M059J (cell line): ENCODE results near the gene HLA-DOA. TPM values are rescaled to one million over a fixed set of nuclear protein-coding genes. Genes with fewer than 3 reads are reported as not detected.
A peak's percentile ranks its signal among the peaks of the same experiment; 100 is the strongest.

Source experiments
- DNase-seq: peaks from one replicate; pipeline ENCODE4 v3.0.0-alpha.2; 2012; ENCODE audit warnings: low read depth
- total RNA-seq: library from RNA; depleted of rRNA; stranded (reverse); fragments of >200 nt; shearing (Covaris generic); gene quantifications from 2 replicates; pipeline ENCODE4 v1.2.3, GENCODE V29; 2014; rRNA removed

The HLA-DOA gene
- total RNA-seq, result not detected in 2 replicates

DNA sequence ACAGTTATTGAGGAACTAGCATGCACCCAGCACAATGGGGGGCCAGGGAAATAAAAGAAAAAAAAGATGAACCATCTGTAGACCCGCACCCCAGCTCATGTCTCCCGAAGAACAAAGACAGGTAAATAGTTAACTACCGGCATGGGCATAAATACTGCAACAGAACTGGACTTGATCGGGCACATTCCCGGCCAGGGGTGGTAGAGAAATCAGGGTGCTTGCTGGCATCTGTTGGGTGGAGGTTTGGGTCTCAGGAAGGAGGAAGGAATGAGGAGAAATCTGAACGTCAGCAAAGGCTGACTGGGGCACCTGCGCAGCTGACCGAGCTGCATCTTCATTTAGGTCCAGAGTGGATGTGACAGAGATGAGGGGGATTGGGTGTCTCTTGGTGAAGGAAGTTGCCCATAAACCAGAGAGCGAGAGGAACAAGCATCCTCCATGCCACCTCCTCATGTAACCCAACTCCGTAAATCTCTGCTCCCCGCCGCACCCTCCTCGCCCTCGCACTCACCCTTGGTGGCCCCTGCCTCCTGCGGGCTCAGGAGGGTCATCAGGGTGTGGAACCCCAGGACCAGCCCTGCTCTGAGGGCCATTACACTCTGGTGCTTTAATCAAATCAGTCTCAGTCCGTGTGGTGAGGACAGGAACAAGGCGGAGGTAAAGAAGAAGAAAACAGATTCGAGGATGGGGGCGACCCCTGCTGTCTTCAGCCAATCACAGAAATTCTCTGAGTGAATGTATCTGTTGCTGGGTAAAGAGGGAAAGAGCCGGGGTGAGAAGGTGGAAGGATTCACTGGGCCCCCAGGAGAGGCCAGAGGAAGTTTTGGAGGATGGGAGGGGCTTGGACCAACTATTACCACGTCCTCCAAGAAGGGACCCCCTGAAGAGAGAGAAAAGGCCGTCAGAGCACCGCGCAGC is at the start of gene HLA-DOA:
Gene HLA-DOA (minus strand): TSS at position 648 of the 918 bp plus-strand sequence.
- DNase-seq, result no peak

DNA sequence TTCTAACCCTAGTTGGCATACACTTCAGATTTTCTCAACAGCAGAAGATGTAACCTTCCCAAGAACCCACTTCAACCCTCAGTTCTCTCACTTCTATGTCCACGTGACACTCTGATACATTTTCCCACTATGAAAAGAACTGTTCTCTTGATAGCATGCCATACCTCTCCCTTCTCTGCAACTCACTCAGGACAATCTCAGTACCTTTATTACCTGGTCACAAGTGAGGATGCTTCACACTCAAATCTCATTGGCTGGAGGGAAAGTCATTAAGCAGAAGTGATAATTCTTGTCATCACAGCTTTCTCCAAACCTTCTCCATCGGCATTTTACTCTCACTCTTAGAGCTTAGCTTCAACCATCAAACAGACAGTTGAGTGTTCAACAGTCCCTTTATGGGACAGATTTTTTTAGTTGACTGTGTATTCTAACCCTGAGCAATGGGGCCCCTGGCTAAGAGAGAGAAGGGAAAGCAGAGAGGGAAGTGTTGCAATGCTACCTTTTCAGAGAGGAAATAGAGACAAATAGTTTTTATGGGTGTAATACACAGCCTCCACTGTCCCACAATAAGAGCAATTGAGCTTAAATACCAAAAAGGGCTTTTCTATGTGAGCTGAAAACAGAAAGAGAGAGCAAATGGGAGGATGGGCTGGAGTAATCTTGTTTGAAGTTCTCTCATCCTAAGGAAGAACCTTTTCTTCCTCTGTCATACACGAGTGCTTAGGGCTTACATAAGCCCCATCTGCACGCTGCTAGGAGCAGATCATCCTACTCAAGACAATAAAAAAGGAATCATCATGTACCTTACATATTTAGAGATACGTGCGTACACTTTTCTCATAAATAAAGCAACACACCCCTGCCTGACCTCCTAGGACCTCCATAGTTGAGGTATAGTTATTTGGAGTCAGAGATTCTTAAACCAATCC is 48.1 kb upstream of the HLA-DOA start:
- no peak for DNase-seq

DNA sequence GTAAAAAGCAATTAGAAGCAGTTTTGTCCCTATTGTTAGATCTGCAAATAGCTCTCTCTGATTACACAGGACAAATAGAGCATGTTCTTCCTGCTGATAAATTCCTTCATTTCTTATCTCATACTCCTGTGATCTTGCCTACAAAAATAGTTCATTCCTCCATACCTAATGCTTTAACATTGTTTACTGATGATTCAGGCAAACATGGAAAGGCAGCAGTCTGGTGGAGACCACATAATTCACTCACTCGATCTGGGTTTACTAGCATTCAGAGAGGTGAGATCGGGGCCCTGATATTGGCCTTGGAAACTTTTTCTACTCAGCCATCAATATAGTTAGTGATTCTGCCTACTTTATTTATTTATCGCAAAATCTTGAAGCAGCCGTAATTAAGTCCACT is 43.8 kb upstream of the HLA-DOA start:
- DNase-seq, result no peak

DNA sequence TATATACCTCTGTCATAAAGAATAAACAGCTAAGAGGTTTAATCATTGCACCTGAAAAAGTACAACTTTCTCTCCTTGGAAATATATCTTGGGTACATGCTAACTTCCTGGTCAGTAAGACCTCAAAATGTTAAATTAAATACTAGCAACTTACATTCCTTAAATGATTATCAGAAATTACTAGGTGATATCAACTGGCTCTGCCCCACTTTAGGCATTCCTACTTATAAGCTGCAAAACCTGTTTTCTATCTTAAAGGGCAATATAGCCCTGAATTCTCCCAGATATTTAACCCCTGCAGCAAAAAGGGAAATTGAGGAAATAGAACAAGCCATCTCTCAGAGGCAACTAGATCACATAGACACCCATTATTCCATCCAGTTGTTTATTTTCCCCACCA is 43.2 kb upstream of the HLA-DOA start:
- no peak for DNase-seq

DNA sequence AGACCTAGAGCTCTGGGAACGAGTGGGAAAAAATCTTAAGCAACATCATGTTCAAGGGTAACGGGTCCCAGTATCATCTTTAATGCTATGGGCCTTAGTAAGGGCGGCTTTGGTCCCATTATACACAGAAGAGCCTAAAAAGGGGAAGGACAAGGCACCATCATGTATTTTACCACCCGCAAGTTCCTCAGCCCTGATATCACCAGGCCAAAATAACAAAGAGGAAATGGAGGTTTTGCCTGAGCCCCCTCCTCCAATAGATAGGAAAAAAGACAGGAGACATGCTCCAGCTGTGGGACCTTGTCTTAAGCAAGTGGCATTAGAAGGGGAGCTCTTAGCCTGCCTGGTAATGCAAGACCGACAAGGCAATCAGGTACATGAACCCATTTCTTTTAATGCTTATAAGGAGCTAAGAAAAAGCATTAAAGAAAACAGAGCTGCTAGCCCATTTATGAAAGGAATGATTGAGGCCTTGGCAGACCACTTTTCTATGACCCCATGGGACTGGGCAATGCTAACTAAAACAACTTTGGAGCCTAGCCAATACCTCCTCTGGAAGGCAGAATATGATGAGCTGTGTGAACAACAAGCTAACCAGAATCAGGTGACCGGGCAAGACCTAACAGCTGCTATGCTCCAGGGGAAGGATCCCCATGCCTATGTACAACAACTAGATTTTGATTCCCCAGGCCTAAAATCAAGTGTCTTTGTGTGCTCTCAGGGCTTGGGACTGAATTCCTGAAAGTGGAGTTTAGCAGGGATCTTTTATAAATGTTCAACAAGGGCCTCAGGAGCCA is 40.8 kb upstream of the HLA-DOA start:
- no peak for DNase-seq

DNA sequence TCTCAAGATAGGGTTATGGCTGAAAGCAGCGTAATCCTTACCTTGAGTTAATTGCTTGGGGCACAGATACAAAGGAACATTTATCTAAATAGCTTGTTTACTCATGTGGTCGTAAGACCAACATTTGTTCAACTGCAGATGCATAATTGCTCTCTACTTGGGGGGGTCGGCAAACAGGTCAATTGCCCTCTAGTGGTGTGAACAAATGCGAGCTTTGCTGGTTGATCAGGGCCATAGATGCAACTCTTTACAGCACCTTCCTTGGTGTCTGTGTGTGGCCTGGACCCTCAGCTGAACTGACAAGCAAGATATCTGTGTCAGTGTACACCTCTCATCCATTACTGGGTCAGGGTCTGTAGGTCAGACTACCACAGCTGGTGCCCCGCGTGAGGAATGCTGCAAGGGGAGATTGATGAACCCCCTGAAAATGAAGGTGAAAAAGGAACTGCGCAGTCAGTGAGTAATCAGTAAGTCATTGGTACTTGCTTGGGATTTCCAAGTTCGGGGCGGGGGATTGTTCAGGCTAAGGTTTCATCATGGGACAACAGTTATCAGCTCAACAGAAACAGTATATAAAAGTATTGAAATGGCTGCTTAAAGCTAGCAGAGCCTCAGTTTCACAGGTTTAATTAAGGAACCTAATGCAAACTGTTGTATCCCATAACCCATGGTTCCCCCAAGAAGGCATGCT is 40.1 kb upstream of the HLA-DOA start:
- no peak for DNase-seq

DNA sequence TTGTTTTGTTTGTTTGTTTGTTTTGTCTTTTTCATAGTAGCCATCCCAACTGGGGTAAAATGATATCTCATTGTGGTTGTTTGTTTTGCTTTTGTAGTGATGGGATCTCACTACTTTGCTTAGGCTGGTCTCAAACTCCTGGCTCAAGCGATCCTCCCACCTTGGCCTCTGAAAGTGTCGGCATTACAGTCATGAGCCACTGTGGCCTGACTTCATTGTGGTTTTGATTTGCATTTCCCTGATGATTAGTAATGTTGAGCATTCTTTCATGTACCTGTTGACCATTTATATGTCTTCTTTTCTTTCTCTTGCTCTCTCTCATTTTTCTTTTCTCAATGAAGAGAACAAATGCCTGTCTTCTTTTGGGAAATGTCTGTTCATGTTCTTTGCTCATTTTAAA is 30.8 kb upstream of the HLA-DOA start:
- no peak for DNase-seq

DNA sequence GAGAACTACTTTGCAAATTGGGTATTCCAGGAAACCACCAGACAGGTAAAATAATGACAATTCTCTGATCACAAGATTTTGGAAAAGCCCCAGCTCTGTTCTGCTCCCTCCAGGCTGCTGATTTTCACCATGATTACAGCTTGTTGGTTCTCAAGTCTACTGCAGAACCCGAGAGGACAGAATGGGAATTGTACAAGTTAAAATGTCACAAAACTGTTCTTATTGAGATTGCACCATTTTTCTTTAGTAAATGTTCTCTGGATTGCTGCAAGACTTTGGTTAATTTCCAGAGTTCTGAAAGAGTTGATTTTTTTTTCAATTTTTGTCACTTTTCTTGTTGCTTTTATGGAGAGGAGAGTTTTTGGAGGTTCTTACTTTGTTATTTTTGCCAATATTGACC is 27.1 kb upstream of the HLA-DOA start:
- DNase-seq, result no peak

DNA sequence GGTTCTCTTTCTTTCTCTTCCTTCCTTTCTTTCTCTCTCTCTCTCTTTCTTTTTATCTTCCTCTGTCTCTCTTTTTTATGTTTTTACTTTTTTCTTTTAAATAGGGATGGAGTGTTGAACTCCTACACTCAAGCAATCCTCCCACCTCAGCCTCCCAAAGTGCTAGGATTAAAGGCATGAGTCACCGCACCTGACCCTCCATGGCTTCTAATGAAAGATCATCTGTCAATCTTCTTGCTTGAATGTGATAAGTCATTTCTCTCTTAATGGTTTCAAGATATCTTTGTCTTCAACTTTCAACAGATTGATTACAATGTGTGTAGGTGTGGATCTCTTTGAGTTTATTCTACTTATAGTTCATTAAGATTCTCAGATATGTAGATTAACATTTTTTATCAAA is 25.2 kb upstream of the HLA-DOA start:
- no peak for DNase-seq

DNA sequence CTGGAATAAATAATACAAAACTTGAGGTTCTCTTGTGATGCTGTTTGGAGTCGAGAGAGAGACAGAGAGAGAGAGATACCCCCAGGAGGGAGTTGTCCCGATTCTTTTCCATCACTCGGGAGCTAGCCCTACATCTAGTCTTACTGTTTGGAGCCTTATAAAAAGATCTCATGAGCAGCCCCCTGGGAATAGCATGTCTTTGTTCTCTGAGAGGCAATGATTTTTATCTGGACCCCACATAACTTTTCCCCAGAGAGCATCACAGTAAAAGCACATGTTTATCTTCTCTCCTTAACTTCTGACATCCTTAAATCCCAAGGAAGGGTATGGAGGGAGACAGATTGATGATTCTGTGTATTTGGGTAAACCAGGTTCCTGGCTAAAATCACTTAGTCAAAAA is 20.9 kb upstream of the HLA-DOA start:
- no peak for DNase-seq

DNA sequence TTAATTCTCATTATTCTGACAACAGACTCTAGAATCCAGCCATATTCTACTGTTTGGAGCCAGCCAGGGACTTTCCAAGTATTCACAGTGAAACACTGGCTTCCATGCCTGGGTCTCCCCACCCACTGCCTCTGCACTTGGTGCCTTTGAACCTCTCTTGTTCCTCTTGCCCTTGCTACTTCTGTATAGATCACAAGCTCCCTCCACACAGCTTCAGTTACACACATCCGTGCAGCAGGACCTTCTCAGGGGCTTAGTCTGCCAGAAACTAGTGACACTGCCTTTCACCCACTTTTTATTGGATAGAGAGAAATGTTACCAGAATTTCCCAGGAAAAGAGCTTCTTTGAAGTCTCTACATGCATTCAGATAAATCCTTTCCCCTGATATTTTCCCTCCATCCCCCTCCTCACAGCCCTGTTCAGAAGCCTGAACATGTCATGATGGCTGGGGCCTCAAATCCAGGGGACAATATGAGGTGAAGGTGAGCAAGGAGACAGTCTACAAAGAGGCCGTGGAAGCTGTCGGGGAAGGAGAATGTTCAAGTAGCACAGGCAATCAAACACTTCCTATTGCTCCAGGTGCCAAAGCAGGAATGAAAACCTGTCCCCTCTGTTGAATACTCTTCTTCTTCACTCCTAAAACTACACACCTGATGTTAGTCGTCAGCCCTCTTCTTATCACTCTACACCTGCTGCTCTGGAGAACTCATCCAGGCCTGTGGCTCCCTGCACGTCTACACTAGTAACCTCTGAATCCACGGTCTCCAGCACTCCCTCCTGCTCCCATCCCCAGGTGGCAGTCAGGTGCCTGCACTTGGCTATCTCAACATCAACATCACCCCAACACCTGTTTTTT is 20.2 kb upstream of the HLA-DOA start:
- DNase-seq, result no peak

DNA sequence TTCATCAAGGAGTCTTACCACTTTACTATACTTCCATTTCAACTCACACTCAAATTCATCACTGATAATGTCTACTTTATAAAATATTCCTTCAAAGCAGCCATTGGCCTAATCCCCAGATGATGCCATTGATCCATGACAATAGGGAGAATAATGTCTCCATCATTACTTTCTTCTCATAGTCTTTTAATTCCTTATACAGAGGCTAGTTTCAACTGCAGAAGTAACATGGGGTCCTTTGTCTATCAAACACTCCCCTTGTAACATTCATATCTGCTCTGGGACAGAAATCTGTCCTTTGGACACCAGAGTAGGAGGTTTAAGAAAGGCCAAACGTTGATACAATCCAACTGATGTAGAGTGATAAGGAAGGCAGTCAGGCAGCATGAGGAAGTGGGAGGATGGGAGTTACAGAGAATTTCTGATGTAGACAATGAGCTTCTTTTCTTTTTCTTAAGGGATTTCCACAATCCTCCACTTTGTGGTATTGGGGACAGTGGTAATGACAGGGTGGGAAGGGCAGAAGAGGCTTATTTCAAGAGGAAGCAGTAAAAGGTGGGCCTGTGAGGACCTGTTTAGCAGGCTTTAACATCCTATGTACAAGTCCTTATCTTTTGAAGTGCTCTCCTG is 18.9 kb upstream of the HLA-DOA start:
- no peak for DNase-seq

DNA sequence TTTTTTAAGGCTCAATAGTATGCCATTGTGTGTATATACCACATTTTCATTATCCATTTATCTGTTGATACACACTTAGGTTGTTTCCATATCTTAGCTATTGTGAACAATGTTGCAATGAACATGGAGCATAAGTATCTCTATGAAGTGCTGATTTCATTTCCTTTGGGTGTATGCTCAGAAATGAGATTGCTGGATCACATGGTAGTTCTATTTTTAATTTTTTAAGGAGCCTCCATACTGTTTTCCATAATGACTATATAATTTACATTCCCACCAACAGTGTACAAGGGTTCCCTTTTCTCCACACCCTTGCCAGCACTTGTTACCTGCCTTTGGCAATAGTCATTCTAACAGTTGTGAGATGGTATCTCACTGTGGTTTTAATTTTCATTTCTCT is 15.1 kb upstream of the HLA-DOA start:
- DNase-seq, result no peak

DNA sequence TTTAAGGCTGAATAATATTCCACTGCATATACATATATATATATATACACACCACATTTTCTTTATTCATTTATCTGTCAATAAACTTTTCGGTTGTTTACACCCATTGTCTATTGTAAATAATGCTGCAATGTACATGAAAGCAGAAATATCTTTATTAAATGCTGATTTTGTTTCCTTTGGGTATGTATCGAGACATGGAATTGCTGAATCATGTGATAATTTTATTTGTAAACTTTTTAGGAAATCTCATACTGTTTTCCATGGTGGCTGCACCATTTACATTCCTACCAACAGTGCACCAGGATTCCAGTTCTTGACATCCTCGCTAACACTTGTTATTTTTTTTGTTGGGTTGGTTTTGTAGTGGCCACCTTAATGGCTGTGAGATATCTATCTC is 14.1 kb upstream of the HLA-DOA start:
- DNase-seq, result no peak

DNA sequence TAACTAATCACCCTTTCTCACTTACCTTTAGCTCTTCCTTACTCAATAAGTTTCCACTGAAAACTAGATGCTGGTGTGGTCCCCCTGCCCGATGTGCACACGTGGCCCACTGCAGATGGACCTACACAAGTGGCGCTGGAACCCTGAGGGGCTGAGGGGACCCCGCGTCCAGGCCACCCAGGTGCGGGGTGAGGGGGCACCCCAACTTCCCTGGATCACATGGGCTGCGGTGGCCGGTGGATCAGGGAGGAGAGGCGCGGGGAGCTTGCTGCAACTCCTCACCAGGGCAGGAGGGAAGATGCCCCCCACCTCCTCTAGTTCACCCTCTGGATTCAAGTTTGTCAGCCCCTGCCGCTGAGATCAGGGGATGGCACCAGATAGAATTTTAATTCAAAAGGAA is 12.5 kb upstream of the HLA-DOA start:
- DNase-seq, result no peak

DNA sequence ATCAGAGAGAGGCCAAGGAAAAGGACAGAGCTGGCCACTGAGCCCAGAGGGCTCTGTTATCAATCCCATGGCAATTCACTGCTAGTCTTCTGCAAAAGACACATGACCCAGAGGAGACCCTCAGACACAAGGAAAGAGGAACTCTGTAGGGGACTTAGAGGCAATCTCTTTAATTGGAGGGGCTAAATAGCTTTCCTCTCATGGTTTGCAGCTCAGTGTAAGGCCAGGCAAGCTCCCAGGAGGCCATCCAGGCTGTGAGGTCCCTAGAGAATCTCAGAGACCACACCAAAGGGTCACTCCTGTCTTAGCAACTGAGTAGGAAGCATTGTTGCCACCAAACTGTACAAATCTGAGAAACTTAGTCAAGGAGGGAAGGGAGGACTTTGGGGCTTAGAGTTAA is 10.0 kb upstream of the HLA-DOA start:
- DNase-seq, result no peak

DNA sequence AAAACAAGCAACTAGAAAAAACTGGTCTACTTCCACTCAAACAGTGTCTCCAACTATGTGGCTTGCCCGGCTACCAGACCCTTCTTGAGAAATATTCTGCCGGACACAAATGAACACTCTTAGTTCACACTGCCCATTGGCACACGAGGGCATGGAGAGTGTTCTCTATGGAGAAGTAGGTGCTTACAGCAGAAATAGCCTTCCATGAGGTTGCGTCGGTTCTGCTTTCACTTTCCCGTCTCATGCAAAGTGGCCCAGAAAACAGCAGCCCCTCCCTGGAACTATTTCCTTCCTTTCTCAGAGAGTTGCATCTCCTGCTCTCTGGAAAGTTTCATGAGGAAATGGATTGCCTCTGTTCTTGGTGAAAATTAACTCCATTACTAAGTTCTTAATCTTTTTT is 9.5 kb upstream of the HLA-DOA start:
- DNase-seq, result peak; percentile 20

DNA sequence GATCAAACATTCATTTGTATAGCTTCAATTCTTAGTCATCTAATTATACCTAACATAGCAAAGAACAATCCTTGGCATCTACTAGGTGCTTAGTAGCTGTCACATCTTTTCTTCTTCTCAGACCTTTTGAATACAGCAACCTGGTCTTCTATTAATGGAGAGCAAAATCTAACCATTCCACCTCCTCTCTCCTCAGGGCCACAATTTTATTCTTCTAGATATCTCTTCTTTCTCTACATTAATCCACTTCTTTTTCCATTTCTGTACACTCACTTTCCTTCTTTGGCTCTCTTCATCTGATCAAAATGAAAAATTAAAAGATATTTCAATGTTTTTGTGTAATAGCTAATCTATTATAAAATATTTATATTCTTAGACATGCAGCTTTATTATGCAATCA is 9.0 kb upstream of the HLA-DOA start:
- DNase-seq, result no peak

DNA sequence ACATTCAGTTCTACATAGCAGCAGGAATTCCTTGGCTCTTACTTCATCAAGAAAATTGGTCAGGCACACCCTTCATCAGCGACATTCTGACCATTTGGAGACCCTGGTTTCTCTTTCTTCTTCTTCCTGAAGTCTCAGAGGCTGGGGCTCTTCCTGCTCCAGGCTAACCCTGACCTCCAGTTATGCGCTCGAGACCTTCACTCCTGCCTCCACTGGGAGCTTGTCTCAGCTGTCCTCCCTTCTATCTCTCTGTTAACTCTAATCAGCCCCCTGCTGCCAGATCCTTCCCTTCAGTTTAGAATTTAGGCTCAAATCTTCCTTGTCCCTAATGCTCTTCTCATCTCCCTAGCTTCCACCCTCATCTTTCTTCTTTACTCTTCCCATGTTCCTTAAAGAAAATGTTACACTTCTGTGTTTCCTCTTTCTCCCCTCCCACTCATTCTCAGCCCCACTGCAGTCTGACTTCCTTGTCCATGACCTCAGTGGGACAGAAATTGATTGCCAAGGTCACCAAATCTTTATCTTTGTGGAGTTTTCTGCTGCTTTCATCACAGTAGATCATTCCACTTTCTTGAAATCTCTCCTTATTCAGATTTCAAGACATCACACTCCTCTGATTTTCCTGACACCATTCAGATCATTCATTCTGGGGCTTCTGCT is 8.4 kb upstream of the HLA-DOA start:
- DNase-seq, result no peak
